ENCODE measurements around the gene MTSS2. TPM values are rescaled to one million over a fixed set of nuclear protein-coding genes. Genes with fewer than 3 reads are reported as not detected.

MTSS2 gene
- total and polyA plus RNA-seq, 8 donors: 5.8 to 50.7 (median 21.2) TPM

DNA sequence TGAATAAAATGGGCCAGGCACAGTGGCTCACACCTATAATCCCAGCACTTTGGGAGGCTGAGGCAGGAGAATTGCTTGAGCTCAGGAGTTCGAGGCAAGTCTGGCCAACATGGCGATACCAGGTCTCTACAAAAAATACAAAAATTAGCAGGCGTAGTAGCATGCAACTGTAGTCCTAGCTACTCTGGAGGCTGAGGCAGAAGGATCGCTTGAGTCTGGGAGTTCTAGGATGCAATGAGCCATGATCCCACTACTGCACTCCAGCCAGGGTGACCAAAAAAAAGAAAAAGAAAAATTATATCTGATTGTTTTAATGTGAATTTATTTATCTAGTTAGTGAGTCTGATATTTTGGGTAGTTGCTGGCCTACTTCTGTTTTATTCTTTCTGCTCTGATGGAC, 32.4 kb downstream of the MTSS2 start:
- DNase-seq: no peak
- no peaks in the 10 kb centered on the region for H3K9me3 ChIP-seq
- H3K36me3 ChIP-seq: no peaks in the 10 kb centered on the region
- TF ChIP-seq, protein P1, sequence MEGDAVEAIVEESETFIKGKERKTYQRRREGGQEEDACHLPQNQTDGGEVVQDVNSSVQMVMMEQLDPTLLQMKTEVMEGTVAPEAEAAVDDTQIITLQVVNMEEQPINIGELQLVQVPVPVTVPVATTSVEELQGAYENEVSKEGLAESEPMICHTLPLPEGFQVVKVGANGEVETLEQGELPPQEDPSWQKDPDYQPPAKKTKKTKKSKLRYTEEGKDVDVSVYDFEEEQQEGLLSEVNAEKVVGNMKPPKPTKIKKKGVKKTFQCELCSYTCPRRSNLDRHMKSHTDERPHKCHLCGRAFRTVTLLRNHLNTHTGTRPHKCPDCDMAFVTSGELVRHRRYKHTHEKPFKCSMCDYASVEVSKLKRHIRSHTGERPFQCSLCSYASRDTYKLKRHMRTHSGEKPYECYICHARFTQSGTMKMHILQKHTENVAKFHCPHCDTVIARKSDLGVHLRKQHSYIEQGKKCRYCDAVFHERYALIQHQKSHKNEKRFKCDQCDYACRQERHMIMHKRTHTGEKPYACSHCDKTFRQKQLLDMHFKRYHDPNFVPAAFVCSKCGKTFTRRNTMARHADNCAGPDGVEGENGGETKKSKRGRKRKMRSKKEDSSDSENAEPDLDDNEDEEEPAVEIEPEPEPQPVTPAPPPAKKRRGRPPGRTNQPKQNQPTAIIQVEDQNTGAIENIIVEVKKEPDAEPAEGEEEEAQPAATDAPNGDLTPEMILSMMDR (IDR thresholded peaks at IDR 0.05): no peak
- no peak for TF ChIP-seq POLR2AphosphoS5 (IDR thresholded peaks at IDR 0.05)
- 85 to 92% (median 91%) methylated on average over 4 of the region's 4 CpGs for WGBS, 5 donors
- peaks cover 8 to 18% (median 14%) of the 10 kb centered on the region in 4 donors for H3K4me1 ChIP-seq
- no peak overlapping the region for H3K4me3 ChIP-seq
- H3K27ac ChIP-seq: no peak overlapping the region
- no peaks in the 10 kb centered on the region for H3K27me3 ChIP-seq
- intact Hi-C loops (cut with DNase I; ENCODE audit: low total_unique reads): loop anchor here (10.0 kb wide), 1 partner anchor 119 kb away; no protein-coding TSS in a partner anchor

DNA sequence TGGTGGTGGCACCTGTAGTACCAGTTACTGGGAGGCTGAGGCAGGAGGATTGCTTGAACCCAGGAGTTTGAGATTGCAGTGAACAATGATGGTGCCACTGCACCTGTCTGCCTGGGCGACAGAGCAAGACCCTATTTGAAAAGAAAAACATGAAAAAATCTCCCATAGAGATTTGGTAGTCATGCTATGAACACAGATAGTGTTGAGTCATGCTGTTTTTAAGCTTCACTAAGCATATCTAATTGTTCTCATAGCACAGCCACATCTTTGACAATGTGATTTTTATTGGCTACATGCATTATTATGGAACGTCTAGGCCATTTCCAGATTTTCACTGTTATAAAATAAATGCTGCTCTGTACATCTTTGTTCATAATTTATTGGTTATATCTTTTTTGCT, 33.5 kb downstream of the MTSS2 start:
- Histone ChIP-seq H3K27me3 (no peaks in the 10 kb centered on the region), H3K4me1 (peaks cover 8 to 18% (median 14%) of the 10 kb centered on the region in 4 donors), H3K36me3 (no peaks in the 10 kb centered on the region), H3K27ac (no peak overlapping the region), H3K4me3 (no peak overlapping the region), H3K9me3 (no peaks in the 10 kb centered on the region)
- no peak for DNase-seq
- intact Hi-C loops (cut with DNase I; ENCODE audit: low total_unique reads): loop anchor here (10.0 kb wide), 1 partner anchor 118 kb away; no protein-coding TSS in a partner anchor
- whole genome bisulfite sequencing, 5 donors: 74 to 86% (median 83%) methylated on average over 2 of the region's 2 CpGs
- TF ChIP-seq POLR2AphosphoS5 (IDR thresholded peaks at IDR 0.05) (no peak), POLR2A (IDR thresholded peaks at IDR 0.05) (no peak), EP300 (IDR thresholded peaks at IDR 0.05) (no peak)
- TF ChIP-seq, protein P1 (IDR thresholded peaks at IDR 0.05): no peak

DNA sequence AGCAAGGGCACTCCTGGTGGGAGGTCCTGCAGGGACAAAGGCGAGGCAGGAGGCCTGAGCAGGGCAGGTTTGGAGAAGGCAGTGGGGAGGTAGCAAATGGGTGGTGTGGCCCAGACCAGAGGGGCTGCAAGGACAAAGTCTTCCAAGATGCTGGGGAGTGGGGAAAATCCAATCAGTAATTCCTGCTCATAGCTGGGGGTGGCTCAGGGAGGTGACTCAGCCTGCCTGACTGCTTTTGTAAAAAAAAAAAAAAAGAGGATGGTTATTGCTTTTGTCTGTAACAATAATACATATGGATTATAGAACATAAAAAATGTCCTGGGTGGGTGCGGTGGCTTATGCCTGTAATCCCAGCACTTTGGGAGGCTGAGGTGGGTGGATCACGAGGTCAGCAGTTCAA, 34.3 kb downstream of the MTSS2 start:
- Histone ChIP-seq H3K27me3 (no peaks in the 10 kb centered on the region), H3K4me3 (no peak overlapping the region), H3K36me3 (no peaks in the 10 kb centered on the region), H3K9me3 (no peaks in the 10 kb centered on the region), H3K27ac (no peak overlapping the region), H3K4me1 (peaks cover 7 to 12% (median 10%) of the 10 kb centered on the region in 4 donors)
- no peak for TF ChIP-seq POLR2A (IDR thresholded peaks at IDR 0.05)
- TF ChIP-seq EP300 (IDR thresholded peaks at IDR 0.05): no peak
- TF ChIP-seq, protein P1 (IDR thresholded peaks at IDR 0.05): no peak
- no peak for TF ChIP-seq POLR2AphosphoS5 (IDR thresholded peaks at IDR 0.05)
- no peak for DNase-seq
- WGBS, 5 donors: 78 to 86% (median 80%) methylated on average over 3 of the region's 3 CpGs
- intact Hi-C loops (cut with DNase I; ENCODE audit: low total_unique reads): loop anchor here (10.0 kb wide), 1 partner anchor 117 kb away; no protein-coding TSS in a partner anchor

DNA sequence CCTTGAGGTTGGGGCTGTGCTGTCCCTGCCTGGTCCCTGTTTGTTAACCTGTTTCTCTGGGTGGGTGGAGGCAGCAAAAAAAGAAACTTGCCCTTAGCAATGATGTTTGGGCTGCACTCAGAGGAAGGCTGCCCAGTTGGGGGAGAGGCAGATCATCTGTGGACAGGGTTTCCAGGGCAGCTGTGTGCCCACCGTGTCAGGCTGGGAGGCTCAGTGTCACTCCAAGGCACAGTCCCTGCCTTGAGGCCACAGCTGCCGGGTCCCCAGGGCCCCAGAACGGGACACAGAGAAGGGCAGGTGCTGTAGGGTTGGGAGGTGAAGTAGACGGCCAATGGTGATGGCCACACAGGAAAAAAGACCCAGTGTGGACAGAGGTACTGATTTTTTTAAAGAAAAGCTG, 35.6 kb downstream of the MTSS2 start:
- Histone ChIP-seq H3K9me3 (no peaks in the 10 kb centered on the region), H3K27ac (no peak overlapping the region), H3K4me1 (peaks cover 6 to 12% (median 10%) of the 10 kb centered on the region in 4 donors), H3K27me3 (no peaks in the 10 kb centered on the region), H3K36me3 (no peaks in the 10 kb centered on the region), H3K4me3 (no peak overlapping the region)
- no peak for DNase-seq
- intact Hi-C loops (cut with DNase I; ENCODE audit: low total_unique reads): loop anchor here (10.0 kb wide), 1 partner anchor 115 kb away; no protein-coding TSS in a partner anchor
- TF ChIP-seq POLR2AphosphoS5 (IDR thresholded peaks at IDR 0.05) (no peak), EP300 (IDR thresholded peaks at IDR 0.05) (no peak), POLR2A (IDR thresholded peaks at IDR 0.05) (no peak)
- TF ChIP-seq, protein P1 (IDR thresholded peaks at IDR 0.05): no peak
- WGBS, 5 donors: 63 to 86% (median 71%) methylated on average over 4 of the region's 4 CpGs

All from stomach (tissue), 9 donors.